ENCODE results near the gene UBR7.
"Not testable (repeated sequence)": the region's sequence is repeated elsewhere in the genome, so short reads cannot be mapped to it uniquely, and the experiment has no call there.

Gene UBR7, protein sequence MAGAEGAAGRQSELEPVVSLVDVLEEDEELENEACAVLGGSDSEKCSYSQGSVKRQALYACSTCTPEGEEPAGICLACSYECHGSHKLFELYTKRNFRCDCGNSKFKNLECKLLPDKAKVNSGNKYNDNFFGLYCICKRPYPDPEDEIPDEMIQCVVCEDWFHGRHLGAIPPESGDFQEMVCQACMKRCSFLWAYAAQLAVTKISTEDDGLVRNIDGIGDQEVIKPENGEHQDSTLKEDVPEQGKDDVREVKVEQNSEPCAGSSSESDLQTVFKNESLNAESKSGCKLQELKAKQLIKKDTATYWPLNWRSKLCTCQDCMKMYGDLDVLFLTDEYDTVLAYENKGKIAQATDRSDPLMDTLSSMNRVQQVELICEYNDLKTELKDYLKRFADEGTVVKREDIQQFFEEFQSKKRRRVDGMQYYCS

DNA sequence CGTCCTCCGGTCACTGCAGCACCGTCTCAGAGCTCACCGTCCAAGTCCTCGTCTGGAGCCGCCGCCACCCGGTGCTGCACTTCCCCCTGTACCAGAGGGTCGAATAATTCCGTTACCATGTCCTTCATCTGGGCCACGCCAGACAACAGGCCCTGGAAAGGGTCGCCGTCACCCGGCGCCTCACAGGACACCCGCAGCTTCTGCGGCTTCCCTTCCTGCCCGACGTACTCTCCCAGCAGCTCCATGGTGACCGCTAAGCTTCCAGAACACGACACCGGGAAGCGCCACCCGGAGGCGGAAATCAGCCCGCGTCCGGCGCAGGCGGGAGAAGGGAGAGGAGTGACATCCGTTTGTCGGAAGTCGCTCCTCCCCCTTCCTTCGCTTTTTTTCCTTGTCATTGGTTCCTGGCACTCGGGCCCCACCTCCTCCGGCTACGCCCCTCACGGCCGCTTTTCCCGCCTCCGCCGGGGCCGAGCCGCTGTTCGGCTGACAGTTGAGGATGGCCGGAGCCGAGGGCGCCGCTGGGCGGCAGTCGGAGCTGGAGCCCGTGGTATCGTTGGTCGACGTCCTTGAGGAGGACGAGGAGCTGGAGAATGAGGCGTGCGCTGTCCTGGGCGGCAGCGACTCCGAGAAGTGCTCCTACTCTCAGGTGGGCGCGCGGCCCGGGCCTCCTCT is at the start of gene UBR7, which contains the start of gene GON7:
UBR7 (plus strand) TSS at position 464 of the 675 bp plus-strand sequence; CDS start at position 500, 36 bp downstream.
GON7 (minus strand) TSS at position 273 of the 675 bp plus-strand sequence; CDS start at position 245, 28 bp downstream.
- TF ChIP-seq EZH2phosphoT487 (IDR thresholded peaks at IDR 0.05; ENCODE audit: low read length): no peak
- TF ChIP-seq, protein P1, sequence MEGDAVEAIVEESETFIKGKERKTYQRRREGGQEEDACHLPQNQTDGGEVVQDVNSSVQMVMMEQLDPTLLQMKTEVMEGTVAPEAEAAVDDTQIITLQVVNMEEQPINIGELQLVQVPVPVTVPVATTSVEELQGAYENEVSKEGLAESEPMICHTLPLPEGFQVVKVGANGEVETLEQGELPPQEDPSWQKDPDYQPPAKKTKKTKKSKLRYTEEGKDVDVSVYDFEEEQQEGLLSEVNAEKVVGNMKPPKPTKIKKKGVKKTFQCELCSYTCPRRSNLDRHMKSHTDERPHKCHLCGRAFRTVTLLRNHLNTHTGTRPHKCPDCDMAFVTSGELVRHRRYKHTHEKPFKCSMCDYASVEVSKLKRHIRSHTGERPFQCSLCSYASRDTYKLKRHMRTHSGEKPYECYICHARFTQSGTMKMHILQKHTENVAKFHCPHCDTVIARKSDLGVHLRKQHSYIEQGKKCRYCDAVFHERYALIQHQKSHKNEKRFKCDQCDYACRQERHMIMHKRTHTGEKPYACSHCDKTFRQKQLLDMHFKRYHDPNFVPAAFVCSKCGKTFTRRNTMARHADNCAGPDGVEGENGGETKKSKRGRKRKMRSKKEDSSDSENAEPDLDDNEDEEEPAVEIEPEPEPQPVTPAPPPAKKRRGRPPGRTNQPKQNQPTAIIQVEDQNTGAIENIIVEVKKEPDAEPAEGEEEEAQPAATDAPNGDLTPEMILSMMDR (IDR thresholded peaks at IDR 0.05; ENCODE audit: low read length): no peak
- no peak for TF ChIP-seq EZH2 (optimal IDR thresholded peaks at IDR 0.05; ENCODE audit: low read depth, low read length)
- Histone ChIP-seq H3K9me3 (replicated peaks; ENCODE audit: insufficient read depth, low read length) (no peaks in the 10 kb centered on the region), H3F3A (ENCODE audit: insufficient read depth, low read length) (no peaks in the 10 kb centered on the region), H3K4me2 (ENCODE audit: low read depth, low read length) (peak within 1 kb of the TSS; percentile 78), H3K36me3 (replicated peaks; ENCODE audit: insufficient read depth, low read length) (no peaks in the 10 kb centered on the region), H3K4me1 (ENCODE audit: low read length) (0 out of 2 replicates have a peak, but pooled peaks cover 3% of the 10 kb centered on the region), H3K4me3 (ENCODE audit: low read length) (peak within 1 kb of the TSS; percentile 79), H3K27me3 (replicated peaks; ENCODE audit: insufficient read depth, low read length) (no peaks in the 10 kb centered on the region), H4K20me1 (ENCODE audit: insufficient read depth, low read length) (no peaks in the 10 kb centered on the region), H3K27ac (ENCODE audit: low read length) (peak within 1 kb of the TSS; percentile 55), H3K9ac (ENCODE audit: low read length) (peak within 1 kb of the TSS; percentile 80), H3K9me2 (replicated peaks; ENCODE audit: insufficient read depth, low read length) (no peaks in the 10 kb centered on the region), H2AFZ (ENCODE audit: low read length) (peak within 1 kb of the TSS; percentile 65; the same call in 1 of the 2 replicates), H3K79me2 (ENCODE audit: low read length) (peaks cover 51% of the 10 kb centered on the region)
- peak; percentile 87 for DNase-seq

DNA sequence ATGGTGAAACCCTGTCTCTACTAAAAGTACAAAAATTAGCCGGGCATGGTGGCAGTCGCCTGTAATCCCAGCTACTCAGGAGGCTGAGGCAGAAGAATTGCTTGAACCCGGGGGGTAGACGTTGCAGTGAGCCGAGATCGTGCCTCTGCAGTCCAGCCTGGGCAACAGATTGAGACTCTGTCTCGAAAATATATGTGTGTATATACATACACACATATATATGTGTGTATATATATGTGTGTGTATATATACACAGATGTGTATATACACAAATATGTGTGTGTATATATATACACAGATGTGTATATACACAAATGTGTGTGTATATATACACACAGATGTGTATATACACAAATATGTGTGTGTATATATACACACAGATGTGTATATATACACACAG is 48.7 kb upstream of the UBR7 start:
- H3K9ac ChIP-seq (ENCODE audit: low read length); H3K79me2 ChIP-seq (ENCODE audit: low read length); H3K9me3 ChIP-seq (replicated peaks; ENCODE audit: insufficient read depth, low read length); H3K36me3 ChIP-seq (replicated peaks; ENCODE audit: insufficient read depth, low read length); H3K27me3 ChIP-seq (replicated peaks; ENCODE audit: insufficient read depth, low read length); H3F3A ChIP-seq (ENCODE audit: insufficient read depth, low read length); H3K4me1 ChIP-seq (ENCODE audit: low read length); H3K4me2 ChIP-seq (ENCODE audit: low read depth, low read length); H4K20me1 ChIP-seq (ENCODE audit: insufficient read depth, low read length); H2AFZ ChIP-seq (ENCODE audit: low read length); DNase-seq; H3K4me3 ChIP-seq (ENCODE audit: low read length); H3K9me2 ChIP-seq (replicated peaks; ENCODE audit: insufficient read depth, low read length); H3K27ac ChIP-seq (ENCODE audit: low read length): not testable (repeated sequence)

DNA sequence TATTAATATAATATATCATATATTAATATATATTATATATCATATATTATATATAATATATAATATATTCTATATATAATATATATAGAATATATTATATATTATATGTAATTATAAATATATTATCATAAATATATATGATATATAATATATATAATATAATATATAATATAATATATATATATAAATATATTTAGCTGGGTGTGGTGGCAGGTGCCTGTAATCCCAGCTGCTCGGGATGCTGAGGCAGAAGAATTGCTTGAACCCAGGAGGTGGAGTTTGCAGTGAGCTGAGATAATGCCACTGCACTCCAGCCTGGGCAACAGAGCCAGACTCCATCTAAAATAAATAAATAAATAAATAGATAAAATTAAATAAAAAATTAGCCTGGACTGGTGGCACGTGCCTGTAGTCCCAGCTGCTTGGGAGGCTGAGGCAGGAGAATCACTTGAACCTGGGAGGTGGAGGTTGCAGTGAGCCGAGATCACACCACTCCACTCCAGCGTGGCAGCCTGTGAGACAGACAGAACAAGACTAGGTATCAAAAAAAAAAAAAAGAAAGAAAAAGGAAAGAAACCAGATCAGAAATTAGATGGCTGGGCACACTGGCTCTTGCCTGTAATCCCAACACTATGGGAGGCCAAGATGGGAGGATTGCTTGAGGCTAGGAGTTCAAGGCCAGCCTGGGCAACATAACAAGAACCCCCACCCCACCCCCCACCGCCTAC is 47.3 kb upstream of the UBR7 start:
- not testable (repeated sequence) for H2AFZ ChIP-seq (ENCODE audit: low read length); H3K9ac ChIP-seq (ENCODE audit: low read length); H3K4me1 ChIP-seq (ENCODE audit: low read length); H4K20me1 ChIP-seq (ENCODE audit: insufficient read depth, low read length); DNase-seq; H3K9me2 ChIP-seq (replicated peaks; ENCODE audit: insufficient read depth, low read length); H3K79me2 ChIP-seq (ENCODE audit: low read length); H3K4me2 ChIP-seq (ENCODE audit: low read depth, low read length); H3K9me3 ChIP-seq (replicated peaks; ENCODE audit: insufficient read depth, low read length); H3F3A ChIP-seq (ENCODE audit: insufficient read depth, low read length); H3K27ac ChIP-seq (ENCODE audit: low read length); H3K36me3 ChIP-seq (replicated peaks; ENCODE audit: insufficient read depth, low read length); H3K4me3 ChIP-seq (ENCODE audit: low read length); H3K27me3 ChIP-seq (replicated peaks; ENCODE audit: insufficient read depth, low read length)

DNA sequence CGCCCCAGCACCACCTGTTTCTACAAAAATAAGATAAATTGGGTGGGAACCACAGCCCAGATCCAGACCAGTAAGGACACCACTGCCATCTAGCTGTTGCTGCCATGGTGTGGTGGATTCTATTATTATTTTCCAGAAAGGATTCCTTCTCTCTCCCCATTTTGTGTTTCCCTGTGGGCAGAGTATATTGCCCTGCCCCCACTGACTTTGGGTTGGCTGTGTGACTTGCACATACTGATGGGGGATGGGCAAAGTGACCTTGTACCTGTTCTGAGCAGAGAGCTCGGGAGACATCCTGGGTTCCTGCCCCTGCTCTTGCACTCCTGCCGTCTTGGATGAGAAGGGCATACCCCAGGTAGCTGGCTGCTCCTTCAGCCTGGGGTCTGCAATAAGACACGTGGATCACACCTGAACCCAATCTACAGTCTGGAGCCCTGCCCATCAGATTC is 46.7 kb upstream of the UBR7 start:
- Histone ChIP-seq H3K36me3 (replicated peaks; ENCODE audit: insufficient read depth, low read length) (no peaks in the 10 kb centered on the region), H3K27me3 (replicated peaks; ENCODE audit: insufficient read depth, low read length) (no peaks in the 10 kb centered on the region), H3K9ac (ENCODE audit: low read length) (no peak overlapping the region), H3F3A (ENCODE audit: insufficient read depth, low read length) (no peaks in the 10 kb centered on the region), H3K9me2 (replicated peaks; ENCODE audit: insufficient read depth, low read length) (no peaks in the 10 kb centered on the region), H3K9me3 (replicated peaks; ENCODE audit: insufficient read depth, low read length) (no peaks in the 10 kb centered on the region), H2AFZ (ENCODE audit: low read length) (no peak overlapping the region), H4K20me1 (ENCODE audit: insufficient read depth, low read length) (no peaks in the 10 kb centered on the region), H3K4me2 (ENCODE audit: low read depth, low read length) (no peak overlapping the region), H3K4me3 (ENCODE audit: low read length) (no peak overlapping the region), H3K4me1 (ENCODE audit: low read length) (no peaks in the 10 kb centered on the region), H3K27ac (ENCODE audit: low read length) (no peak overlapping the region), H3K79me2 (ENCODE audit: low read length) (no peaks in the 10 kb centered on the region)
- no peak for DNase-seq
- no peak for TF ChIP-seq EZH2 (optimal IDR thresholded peaks at IDR 0.05; ENCODE audit: low read depth, low read length)
- TF ChIP-seq, protein P1 (IDR thresholded peaks at IDR 0.05; ENCODE audit: low read length): peak; percentile 20

Measured in MM.1S (cell line).